H1 (cell line): Measurements from ENCODE around the gene ZDHHC24. TPM values are rescaled to one million over a fixed set of nuclear protein-coding genes. Genes with fewer than 3 reads are reported as not detected.

Source experiments
- polyA plus RNA-seq, 7 experiments: library from polyadenylated mRNA; depleted of rRNA in 3 of 7; stranded (reverse) in 5 of 7; unstranded in 2 of 7; fragments of >200 nt in 5 of 7; fragments of 200-250 nt in 2 of 7; gene quantifications; 1 replicate in 5 of 7; 2 replicates in 1 of 7; 4 replicates in 1 of 7; pipeline versions ENCODE4 v1.2.1 to v1.2.3, GENCODE V29; 2011 to 2013; ENCODE audit warnings: missing spikeins in 2 of 7, mixed read lengths in 2 of 7
- total RNA-seq: library from RNA; stranded (reverse); fragmentation: NEBNext Ultra II Directional; extraction: Animal tissue kit (Norgen Biotek cat#: 25700); gene quantifications from 2 replicates; pipeline ENCODE4 v1.2.1, GENCODE V29; 2021
- TF ChIP-seq, protein P1 (sequence below): fragments of 300-600 bp; sonication (generic); IDR thresholded peaks from 2 replicates; pipeline ENCODE4 v1.7.1; 2012; ENCODE audit warnings: low read length, moderate library complexity, mild to moderate bottlenecking, inconsistent platforms; ENCODE audit not compliant: insufficient replicate concordance

Gene ZDHHC24
- total and polyA plus RNA-seq, 2 of the 8 experiments (the other 6 are each of a cell fraction or from before 2014, with no cell fraction given) = 8.4 to 9.7 TPM

DNA sequence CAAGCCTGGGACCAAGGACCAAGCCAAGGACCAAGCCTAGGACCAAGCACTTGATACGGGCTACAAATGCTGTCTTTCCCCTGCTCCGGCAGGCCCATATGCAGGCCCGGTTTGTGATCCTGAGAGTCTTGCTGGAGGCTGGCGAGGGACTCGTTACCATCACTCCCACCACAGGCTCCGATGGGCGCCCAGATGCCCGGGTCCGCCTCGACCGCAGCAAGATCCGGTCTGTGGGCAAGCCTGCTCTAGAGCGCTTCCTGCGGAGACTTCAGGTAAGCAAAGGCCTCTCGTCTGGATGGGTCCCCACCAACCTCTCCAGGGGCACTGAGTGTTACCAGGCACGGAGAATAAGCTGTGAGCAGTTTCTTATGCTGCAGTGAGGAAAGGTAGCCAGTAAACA, 48.6 kb downstream of the ZDHHC24 start (continued):
- TF ChIP-seq, protein P1, sequence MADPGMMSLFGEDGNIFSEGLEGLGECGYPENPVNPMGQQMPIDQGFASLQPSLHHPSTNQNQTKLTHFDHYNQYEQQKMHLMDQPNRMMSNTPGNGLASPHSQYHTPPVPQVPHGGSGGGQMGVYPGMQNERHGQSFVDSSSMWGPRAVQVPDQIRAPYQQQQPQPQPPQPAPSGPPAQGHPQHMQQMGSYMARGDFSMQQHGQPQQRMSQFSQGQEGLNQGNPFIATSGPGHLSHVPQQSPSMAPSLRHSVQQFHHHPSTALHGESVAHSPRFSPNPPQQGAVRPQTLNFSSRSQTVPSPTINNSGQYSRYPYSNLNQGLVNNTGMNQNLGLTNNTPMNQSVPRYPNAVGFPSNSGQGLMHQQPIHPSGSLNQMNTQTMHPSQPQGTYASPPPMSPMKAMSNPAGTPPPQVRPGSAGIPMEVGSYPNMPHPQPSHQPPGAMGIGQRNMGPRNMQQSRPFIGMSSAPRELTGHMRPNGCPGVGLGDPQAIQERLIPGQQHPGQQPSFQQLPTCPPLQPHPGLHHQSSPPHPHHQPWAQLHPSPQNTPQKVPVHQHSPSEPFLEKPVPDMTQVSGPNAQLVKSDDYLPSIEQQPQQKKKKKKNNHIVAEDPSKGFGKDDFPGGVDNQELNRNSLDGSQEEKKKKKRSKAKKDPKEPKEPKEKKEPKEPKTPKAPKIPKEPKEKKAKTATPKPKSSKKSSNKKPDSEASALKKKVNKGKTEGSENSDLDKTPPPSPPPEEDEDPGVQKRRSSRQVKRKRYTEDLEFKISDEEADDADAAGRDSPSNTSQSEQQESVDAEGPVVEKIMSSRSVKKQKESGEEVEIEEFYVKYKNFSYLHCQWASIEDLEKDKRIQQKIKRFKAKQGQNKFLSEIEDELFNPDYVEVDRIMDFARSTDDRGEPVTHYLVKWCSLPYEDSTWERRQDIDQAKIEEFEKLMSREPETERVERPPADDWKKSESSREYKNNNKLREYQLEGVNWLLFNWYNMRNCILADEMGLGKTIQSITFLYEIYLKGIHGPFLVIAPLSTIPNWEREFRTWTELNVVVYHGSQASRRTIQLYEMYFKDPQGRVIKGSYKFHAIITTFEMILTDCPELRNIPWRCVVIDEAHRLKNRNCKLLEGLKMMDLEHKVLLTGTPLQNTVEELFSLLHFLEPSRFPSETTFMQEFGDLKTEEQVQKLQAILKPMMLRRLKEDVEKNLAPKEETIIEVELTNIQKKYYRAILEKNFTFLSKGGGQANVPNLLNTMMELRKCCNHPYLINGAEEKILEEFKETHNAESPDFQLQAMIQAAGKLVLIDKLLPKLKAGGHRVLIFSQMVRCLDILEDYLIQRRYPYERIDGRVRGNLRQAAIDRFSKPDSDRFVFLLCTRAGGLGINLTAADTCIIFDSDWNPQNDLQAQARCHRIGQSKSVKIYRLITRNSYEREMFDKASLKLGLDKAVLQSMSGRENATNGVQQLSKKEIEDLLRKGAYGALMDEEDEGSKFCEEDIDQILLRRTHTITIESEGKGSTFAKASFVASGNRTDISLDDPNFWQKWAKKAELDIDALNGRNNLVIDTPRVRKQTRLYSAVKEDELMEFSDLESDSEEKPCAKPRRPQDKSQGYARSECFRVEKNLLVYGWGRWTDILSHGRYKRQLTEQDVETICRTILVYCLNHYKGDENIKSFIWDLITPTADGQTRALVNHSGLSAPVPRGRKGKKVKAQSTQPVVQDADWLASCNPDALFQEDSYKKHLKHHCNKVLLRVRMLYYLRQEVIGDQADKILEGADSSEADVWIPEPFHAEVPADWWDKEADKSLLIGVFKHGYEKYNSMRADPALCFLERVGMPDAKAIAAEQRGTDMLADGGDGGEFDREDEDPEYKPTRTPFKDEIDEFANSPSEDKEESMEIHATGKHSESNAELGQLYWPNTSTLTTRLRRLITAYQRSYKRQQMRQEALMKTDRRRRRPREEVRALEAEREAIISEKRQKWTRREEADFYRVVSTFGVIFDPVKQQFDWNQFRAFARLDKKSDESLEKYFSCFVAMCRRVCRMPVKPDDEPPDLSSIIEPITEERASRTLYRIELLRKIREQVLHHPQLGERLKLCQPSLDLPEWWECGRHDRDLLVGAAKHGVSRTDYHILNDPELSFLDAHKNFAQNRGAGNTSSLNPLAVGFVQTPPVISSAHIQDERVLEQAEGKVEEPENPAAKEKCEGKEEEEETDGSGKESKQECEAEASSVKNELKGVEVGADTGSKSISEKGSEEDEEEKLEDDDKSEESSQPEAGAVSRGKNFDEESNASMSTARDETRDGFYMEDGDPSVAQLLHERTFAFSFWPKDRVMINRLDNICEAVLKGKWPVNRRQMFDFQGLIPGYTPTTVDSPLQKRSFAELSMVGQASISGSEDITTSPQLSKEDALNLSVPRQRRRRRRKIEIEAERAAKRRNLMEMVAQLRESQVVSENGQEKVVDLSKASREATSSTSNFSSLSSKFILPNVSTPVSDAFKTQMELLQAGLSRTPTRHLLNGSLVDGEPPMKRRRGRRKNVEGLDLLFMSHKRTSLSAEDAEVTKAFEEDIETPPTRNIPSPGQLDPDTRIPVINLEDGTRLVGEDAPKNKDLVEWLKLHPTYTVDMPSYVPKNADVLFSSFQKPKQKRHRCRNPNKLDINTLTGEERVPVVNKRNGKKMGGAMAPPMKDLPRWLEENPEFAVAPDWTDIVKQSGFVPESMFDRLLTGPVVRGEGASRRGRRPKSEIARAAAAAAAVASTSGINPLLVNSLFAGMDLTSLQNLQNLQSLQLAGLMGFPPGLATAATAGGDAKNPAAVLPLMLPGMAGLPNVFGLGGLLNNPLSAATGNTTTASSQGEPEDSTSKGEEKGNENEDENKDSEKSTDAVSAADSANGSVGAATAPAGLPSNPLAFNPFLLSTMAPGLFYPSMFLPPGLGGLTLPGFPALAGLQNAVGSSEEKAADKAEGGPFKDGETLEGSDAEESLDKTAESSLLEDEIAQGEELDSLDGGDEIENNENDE = no peak
